NCI-H1105 treated with DMSO at 0.1 percent for 48 hours (cell line): Measurements from ENCODE around the gene C4BPA.

Experiments
- DNase-seq: peaks from one replicate; lab custom pipeline; 2025; lab: John Stamatoyannopoulos, UW

Gene C4BPA

DNA sequence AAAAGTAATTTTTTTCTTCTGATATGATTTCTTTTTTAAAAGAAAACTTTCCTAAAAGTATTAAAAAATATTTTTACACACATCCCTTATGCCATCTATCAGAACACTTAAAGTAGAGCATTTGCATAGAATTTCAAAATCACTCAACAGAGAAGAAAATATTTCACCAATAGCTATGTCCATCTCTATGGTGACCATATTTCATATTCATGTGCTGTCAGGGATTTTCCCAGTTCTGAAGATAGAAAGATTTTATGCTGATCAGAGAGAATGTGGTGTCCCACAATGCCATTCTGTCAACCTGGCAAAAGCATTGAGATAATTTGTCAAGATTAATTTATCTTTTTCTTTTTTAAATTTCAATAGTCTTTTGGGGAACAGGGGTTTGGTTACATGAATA is 87.0 kb downstream of the C4BPA start:
- no peak for DNase-seq

DNA sequence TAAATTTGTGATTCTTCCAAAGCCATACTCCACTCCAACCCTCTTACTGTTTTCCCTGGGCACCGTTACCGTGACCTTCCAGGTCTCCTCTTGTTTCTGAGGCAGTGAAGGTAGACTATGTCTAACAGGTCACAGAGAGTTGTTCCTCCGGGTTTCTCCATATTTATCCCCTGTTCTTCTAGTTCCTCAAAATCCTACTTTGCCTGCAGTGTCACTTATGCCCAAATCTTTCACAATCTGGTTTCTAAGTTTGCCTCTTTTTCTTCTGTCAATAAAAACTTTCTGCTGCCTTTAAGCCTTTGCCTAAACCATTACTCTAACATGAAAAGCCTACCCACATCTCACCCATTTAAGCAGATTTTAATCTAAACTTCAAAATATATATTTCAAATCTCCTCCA is 87.7 kb downstream of the C4BPA start:
- DNase-seq = no peak

DNA sequence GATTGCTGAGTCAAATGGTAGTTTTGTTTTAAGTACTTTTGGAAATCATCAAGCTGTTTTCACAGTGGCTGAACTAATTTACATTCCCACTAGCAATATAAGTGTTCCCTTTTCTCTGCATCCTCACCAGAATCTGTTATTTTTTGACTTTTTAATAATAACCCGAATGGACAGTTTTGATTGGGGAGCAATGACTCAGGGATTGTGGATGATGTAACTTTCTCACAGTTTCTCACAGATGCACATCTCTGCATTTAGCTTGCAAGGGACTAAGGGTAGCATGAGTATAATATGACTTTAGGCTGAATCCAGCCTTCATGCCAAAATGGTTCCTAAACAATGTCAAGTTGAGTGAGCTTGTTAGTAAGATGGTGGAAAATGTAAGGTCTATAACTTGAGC is 90.2 kb downstream of the C4BPA start:
- no peak for DNase-seq
